ENCODE measurements around the gene SIX2. TPM values are rescaled to one million over a fixed set of nuclear protein-coding genes. Genes with fewer than 3 reads are reported as not detected.
A peak's percentile ranks its signal among the peaks of the same experiment; 100 is the strongest.

Gene SIX2
- total and polyA plus RNA-seq, 12 donors = 0.17 to 1.9 (median 0.40) TPM

GRCh38 chr2:45028276-45028675 lies 19.0 kb upstream of the SIX2 start:
- Histone ChIP-seq H3K4me3 (no peak overlapping the region), H3K27me3 (peaks cover 0 to 28% (median 6%) of the 10 kb centered on the region in 7 donors), H3K36me3 (no peaks in the 10 kb centered on the region), H3K9me3 (no peaks in the 10 kb centered on the region), H3K27ac (no peak overlapping the region), H3K4me1 (peaks cover 0 to 7% (median 0%) of the 10 kb centered on the region in 9 donors)
- 89 to 95% methylated on average over 1 of the region's 1 CpG for WGBS, 2 donors
- ATAC-seq (no peak), DNase-seq (no peak)
- no peak for TF ChIP-seq CTCF (IDR thresholded peaks at IDR 0.05)
- intact Hi-C loops (cut with DNase I) = no loop called here

- no peak for ATAC-seq
- 62 to 70% methylated on average over 4 of the region's 4 CpGs for WGBS, 2 donors
- no peak overlapping the region for H3K4me3 ChIP-seq
- H3K27ac ChIP-seq = no peak overlapping the region
- no peak for TF ChIP-seq CTCF (IDR thresholded peaks at IDR 0.05)
- intact Hi-C loops (cut with DNase I) = no loop called here
- H3K36me3 ChIP-seq = no peaks in the 10 kb centered on the region
- peaks cover 0 to 40% (median 6%) of the 10 kb centered on the region in 7 donors for H3K27me3 ChIP-seq
- H3K4me1 ChIP-seq = peaks cover 0 to 7% (median 0%) of the 10 kb centered on the region in 9 donors
- no peaks in the 10 kb centered on the region for H3K9me3 ChIP-seq
- no peak for DNase-seq
These were observed 17.7 kb upstream of the SIX2 start for GRCh38 chr2:45026924-45027450.

GRCh38 chr2:45024600-45025291 lies 15.5 kb upstream of the SIX2 start:
- intact Hi-C loops (cut with DNase I) = no loop called here
- no peak for DNase-seq

GRCh38 chr2:45024097-45024496 lies 14.8 kb upstream of the SIX2 start:
- intact Hi-C loops (cut with DNase I) = no loop called here
- H3K36me3 ChIP-seq = no peaks in the 10 kb centered on the region
- TF ChIP-seq CTCF (IDR thresholded peaks at IDR 0.05) = no peak
- no peak for ATAC-seq
- H3K27ac ChIP-seq = no peak overlapping the region
- no peak overlapping the region for H3K4me3 ChIP-seq
- peaks cover 0 to 3% (median 0%) of the 10 kb centered on the region in 11 donors for H3K9me3 ChIP-seq
- H3K27me3 ChIP-seq = peaks cover 0 to 63% (median 8%) of the 10 kb centered on the region in 7 donors
- WGBS, 2 donors = 80 to 88% methylated on average over 5 of the region's 5 CpGs
- peaks cover 0 to 3% (median 0%) of the 10 kb centered on the region in 9 donors for H3K4me1 ChIP-seq
- DNase-seq = no peak

More at GRCh38 chr2:45024600-45025291, 15.5 kb upstream of the SIX2 start:
- Histone ChIP-seq H3K4me3 (no peak overlapping the region), H3K27me3 (peaks cover 0 to 59% (median 11%) of the 10 kb centered on the region in 7 donors), H3K27ac (no peak overlapping the region), H3K4me1 (peaks cover 0 to 6% (median 0%) of the 10 kb centered on the region in 9 donors), H3K36me3 (no peaks in the 10 kb centered on the region), H3K9me3 (peaks cover 0 to 3% (median 0%) of the 10 kb centered on the region in 11 donors)
- TF ChIP-seq CTCF (IDR thresholded peaks at IDR 0.05) = no peak
- peak in 5 of 8 donors; percentile 26 to 74 (median 51) for ATAC-seq
- 56 to 65% methylated on average over 7 of the region's 7 CpGs for WGBS, 2 donors
